ENCODE results near the gene SGCE.

DNA sequence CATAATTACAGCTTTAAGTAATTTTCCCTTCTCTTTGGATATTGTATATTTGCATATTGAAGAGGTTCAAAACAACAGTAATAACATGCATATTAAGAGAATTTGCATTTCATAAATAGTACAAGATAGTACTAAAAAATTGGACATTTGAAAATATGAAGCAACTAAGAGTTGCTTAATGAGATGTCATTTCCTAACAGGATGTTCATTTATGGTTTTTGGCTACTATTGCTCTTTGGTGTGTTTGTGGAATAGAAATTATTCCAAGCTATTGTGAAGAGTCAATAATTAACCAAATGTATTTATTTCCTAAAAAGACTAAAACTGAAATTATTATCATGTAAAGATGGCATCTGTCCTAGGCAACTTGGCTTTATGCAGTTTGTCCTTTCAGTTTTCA, 4.1 kb upstream of the SGCE start:
- TF ChIP-seq, protein P1, sequence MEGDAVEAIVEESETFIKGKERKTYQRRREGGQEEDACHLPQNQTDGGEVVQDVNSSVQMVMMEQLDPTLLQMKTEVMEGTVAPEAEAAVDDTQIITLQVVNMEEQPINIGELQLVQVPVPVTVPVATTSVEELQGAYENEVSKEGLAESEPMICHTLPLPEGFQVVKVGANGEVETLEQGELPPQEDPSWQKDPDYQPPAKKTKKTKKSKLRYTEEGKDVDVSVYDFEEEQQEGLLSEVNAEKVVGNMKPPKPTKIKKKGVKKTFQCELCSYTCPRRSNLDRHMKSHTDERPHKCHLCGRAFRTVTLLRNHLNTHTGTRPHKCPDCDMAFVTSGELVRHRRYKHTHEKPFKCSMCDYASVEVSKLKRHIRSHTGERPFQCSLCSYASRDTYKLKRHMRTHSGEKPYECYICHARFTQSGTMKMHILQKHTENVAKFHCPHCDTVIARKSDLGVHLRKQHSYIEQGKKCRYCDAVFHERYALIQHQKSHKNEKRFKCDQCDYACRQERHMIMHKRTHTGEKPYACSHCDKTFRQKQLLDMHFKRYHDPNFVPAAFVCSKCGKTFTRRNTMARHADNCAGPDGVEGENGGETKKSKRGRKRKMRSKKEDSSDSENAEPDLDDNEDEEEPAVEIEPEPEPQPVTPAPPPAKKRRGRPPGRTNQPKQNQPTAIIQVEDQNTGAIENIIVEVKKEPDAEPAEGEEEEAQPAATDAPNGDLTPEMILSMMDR (IDR thresholded peaks at IDR 0.05): no peak
- TF ChIP-seq POLR2A (IDR thresholded peaks at IDR 0.05) (no peak), EP300 (IDR thresholded peaks at IDR 0.05) (no peak)

Measured in tibial nerve (tissue), 4 donors.